ENCODE data around the gene TRIM8.

- TF ChIP-seq EZH2 (IDR thresholded peaks at IDR 0.05; ENCODE audit: borderline replicate concordance, low read depth, low read length, severe bottlenecking) (no peak), CTCF (IDR thresholded peaks at IDR 0.05; ENCODE audit: borderline replicate concordance, extremely low read depth, low read length, poor library complexity, severe bottlenecking) (no peak)
Observed at GRCh38 chr10:102598243-102598642, 46.0 kb upstream of the TRIM8 start.

Data from DND-41 (cell line).